ENCODE data around the gene EEFSEC. TPM values are rescaled to one million over a fixed set of nuclear protein-coding genes. Genes with fewer than 3 reads are reported as not detected.

EEFSEC gene
- total and polyA plus RNA-seq, 2 experiments from 2014 or later = 10.1 to 16.2 TPM

DNA sequence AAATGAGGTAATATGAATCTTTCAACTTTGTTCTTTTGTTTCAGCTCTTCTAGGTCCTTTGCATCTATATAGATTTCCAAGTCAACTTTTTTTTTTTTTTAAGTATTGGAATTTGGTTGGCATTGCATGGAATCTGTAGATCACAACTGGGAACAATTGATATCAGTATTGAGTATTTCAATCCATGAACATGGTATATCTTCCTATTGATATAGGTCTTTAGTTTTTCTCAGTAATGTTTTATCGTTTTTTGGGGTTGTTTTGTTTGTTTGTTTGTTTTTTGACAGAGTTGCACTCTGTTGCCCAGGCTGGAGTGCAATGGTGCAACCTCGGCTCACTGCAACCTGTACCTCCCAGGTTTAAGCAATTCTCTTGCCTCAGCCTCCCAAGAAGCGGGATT, 137.2 kb downstream of the EEFSEC start:
- H3F3A ChIP-seq (replicated peaks; ENCODE audit: low read depth) = no peaks in the 10 kb centered on the region
- Mint-ChIP-seq H3K4me3 (no peak overlapping the region), H3K9me3 (no peaks in the 10 kb centered on the region; the same call in 2 of the 3 replicates), H3K27ac (no peak overlapping the region), H3K4me1 (peaks cover 17% of the 10 kb centered on the region), H3K36me3 (ENCODE audit: low read depth) (no peaks in the 10 kb centered on the region; the same call in 1 of the 3 replicates), H3K27me3 (ENCODE audit: insufficient read depth, low read depth, poor library complexity) (peaks cover 9% of the 10 kb centered on the region)
- no peak overlapping the region for H3K4me3 ChIP-seq
- no peak for ATAC-seq
- H3K27me3 ChIP-seq (ENCODE audit: insufficient read depth) = no peaks in the 10 kb centered on the region
- no peak overlapping the region for H2AFZ ChIP-seq
- H3K9me2 ChIP-seq (ENCODE audit: insufficient read depth) = 0 out of 2 replicates have a peak, but pooled peaks cover 3% of the 10 kb centered on the region
- no peaks in the 10 kb centered on the region for H3K36me3 ChIP-seq (ENCODE audit: insufficient read depth)
- H3K27ac ChIP-seq (ENCODE audit: low read depth) = no peak overlapping the region
- TF ChIP-seq EZH2phosphoT487 (IDR thresholded peaks at IDR 0.05; ENCODE audit: unreplicated experiment) (no peak), REST (IDR thresholded peaks at IDR 0.05; ENCODE audit: unreplicated experiment) (no peak), EZH2 (IDR thresholded peaks at IDR 0.05; ENCODE audit: low read depth, unreplicated experiment) (no peak), JUNB (IDR thresholded peaks at IDR 0.05; ENCODE audit: unreplicated experiment) (no peak), ZNF114 (CRISPR knock-in tag; IDR thresholded peaks at IDR 0.05) (no peak), ZNF331 (CRISPR knock-in tag; IDR thresholded peaks at IDR 0.05; ENCODE audit: low read depth) (no peak), ETS1 (IDR thresholded peaks at IDR 0.05) (no peak), NANOG (IDR thresholded peaks at IDR 0.05; ENCODE audit: borderline replicate concordance) (no peak), STAT1 (IDR thresholded peaks at IDR 0.05; ENCODE audit: unreplicated experiment) (no peak), CREB1 (CRISPR knock-in tag; IDR thresholded peaks at IDR 0.05; ENCODE audit: low read depth) (no peak), POLR2AphosphoS5 (IDR thresholded peaks at IDR 0.05; ENCODE audit: low read depth) (no peak)
- TF ChIP-seq, protein P1, sequence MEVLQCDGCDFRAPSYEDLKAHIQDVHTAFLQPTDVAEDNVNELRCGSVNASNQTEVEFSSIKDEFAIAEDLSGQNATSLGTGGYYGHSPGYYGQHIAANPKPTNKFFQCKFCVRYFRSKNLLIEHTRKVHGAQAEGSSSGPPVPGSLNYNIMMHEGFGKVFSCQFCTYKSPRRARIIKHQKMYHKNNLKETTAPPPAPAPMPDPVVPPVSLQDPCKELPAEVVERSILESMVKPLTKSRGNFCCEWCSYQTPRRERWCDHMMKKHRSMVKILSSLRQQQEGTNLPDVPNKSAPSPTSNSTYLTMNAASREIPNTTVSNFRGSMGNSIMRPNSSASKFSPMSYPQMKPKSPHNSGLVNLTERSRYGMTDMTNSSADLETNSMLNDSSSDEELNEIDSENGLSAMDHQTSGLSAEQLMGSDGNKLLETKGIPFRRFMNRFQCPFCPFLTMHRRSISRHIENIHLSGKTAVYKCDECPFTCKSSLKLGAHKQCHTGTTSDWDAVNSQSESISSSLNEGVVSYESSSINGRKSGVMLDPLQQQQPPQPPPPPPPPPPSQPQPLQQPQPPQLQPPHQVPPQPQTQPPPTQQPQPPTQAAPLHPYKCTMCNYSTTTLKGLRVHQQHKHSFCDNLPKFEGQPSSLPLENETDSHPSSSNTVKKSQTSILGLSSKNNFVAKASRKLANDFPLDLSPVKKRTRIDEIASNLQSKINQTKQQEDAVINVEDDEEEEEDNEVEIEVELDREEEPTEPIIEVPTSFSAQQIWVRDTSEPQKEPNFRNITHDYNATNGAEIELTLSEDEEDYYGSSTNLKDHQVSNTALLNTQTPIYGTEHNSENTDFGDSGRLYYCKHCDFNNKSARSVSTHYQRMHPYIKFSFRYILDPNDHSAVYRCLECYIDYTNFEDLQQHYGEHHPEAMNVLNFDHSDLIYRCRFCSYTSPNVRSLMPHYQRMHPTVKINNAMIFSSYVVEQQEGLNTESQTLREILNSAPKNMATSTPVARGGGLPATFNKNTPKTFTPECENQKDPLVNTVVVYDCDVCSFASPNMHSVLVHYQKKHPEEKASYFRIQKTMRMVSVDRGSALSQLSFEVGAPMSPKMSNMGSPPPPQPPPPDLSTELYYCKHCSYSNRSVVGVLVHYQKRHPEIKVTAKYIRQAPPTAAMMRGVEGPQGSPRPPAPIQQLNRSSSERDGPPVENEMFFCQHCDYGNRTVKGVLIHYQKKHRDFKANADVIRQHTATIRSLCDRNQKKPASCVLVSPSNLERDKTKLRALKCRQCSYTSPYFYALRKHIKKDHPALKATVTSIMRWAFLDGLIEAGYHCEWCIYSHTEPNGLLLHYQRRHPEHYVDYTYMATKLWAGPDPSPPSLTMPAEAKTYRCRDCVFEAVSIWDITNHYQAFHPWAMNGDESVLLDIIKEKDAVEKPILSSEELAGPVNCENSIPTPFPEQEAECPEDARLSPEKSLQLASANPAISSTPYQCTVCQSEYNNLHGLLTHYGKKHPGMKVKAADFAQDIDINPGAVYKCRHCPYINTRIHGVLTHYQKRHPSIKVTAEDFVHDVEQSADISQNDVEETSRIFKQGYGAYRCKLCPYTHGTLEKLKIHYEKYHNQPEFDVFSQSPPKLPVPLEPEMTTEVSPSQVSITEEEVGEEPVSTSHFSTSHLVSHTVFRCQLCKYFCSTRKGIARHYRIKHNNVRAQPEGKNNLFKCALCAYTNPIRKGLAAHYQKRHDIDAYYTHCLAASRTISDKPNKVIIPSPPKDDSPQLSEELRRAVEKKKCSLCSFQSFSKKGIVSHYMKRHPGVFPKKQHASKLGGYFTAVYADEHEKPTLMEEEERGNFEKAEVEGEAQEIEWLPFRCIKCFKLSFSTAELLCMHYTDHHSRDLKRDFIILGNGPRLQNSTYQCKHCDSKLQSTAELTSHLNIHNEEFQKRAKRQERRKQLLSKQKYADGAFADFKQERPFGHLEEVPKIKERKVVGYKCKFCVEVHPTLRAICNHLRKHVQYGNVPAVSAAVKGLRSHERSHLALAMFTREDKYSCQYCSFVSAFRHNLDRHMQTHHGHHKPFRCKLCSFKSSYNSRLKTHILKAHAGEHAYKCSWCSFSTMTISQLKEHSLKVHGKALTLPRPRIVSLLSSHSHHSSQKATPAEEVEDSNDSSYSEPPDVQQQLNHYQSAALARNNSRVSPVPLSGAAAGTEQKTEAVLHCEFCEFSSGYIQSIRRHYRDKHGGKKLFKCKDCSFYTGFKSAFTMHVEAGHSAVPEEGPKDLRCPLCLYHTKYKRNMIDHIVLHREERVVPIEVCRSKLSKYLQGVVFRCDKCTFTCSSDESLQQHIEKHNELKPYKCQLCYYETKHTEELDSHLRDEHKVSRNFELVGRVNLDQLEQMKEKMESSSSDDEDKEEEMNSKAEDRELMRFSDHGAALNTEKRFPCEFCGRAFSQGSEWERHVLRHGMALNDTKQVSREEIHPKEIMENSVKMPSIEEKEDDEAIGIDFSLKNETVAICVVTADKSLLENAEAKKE (CRISPR knock-in tag; IDR thresholded peaks at IDR 0.05) = no peak
- TF ChIP-seq, protein P2, sequence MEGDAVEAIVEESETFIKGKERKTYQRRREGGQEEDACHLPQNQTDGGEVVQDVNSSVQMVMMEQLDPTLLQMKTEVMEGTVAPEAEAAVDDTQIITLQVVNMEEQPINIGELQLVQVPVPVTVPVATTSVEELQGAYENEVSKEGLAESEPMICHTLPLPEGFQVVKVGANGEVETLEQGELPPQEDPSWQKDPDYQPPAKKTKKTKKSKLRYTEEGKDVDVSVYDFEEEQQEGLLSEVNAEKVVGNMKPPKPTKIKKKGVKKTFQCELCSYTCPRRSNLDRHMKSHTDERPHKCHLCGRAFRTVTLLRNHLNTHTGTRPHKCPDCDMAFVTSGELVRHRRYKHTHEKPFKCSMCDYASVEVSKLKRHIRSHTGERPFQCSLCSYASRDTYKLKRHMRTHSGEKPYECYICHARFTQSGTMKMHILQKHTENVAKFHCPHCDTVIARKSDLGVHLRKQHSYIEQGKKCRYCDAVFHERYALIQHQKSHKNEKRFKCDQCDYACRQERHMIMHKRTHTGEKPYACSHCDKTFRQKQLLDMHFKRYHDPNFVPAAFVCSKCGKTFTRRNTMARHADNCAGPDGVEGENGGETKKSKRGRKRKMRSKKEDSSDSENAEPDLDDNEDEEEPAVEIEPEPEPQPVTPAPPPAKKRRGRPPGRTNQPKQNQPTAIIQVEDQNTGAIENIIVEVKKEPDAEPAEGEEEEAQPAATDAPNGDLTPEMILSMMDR (conservative IDR thresholded peaks at IDR 0.05; ENCODE audit: low read depth in 2 of 2) = no peak
- no peaks in the 10 kb centered on the region for H4K20me1 ChIP-seq (replicated peaks; ENCODE audit: insufficient read depth)
- DNase-seq (ENCODE audit: low spot score) = no peak
- no peaks in the 10 kb centered on the region for H3K79me2 ChIP-seq (replicated peaks; ENCODE audit: insufficient read depth)
- no peak overlapping the region for H3K4me2 ChIP-seq
- peaks cover 16% of the 10 kb centered on the region for H3K4me1 ChIP-seq (ENCODE audit: insufficient read depth)
